ENCODE measurements around the gene TSHZ2.

Gene TSHZ2

DNA sequence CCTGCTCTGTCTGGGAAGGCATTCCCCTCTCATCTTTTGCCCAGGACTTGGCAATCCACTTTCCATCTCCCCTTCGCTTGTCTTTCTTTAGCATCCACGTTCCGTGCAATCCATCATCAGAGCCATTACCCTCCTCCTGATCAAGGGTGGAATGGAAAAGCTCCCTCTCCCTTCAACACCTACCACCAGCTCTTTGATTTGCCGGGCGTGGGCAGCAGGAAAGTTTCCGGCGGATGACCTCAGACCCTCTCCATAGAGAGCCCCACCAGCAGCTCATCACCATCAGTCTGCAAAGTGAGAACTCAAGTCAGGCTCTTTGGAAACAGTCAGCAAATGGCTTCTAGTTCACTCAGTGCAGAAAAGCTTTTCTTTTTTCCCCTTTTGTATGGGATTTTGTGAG is 76.2 kb downstream of the TSHZ2 start:
- Histone ChIP-seq H3K36me3 (ENCODE audit: control insufficient read depth in 5 of 5, insufficient read depth in 5 of 5, low read length in 5 of 5) (no peaks in the 10 kb centered on the region), H3K4me3 (ENCODE audit: low read depth in 1 of 5, low read length in 5 of 5) (no peak overlapping the region), H3K9me3 (ENCODE audit: control insufficient read depth in 5 of 5, low read length in 5 of 5) (peaks cover 0 to 8% (median 3%) of the 10 kb centered on the region in 5 donors), H3K4me1 (ENCODE audit: control insufficient read depth in 5 of 5, insufficient read depth in 5 of 5, low read length in 5 of 5) (no peaks in the 10 kb centered on the region), H3K27ac (ENCODE audit: low read depth, low read length) (no peak overlapping the region), H3K27me3 (ENCODE audit: control insufficient read depth in 5 of 5, insufficient read depth in 4 of 5, low read length in 5 of 5) (no peaks in the 10 kb centered on the region), H3K9ac (ENCODE audit: low read length in 5 of 5) (no peak overlapping the region)

- no peak overlapping the region for H3K4me3 ChIP-seq (ENCODE audit: low read depth in 1 of 5, low read length in 5 of 5)
- H3K27me3 ChIP-seq (ENCODE audit: control insufficient read depth in 5 of 5, insufficient read depth in 4 of 5, low read length in 5 of 5), result no peaks in the 10 kb centered on the region
- H3K27ac ChIP-seq (ENCODE audit: low read depth, low read length), result no peak overlapping the region
- no peaks in the 10 kb centered on the region for H3K36me3 ChIP-seq (ENCODE audit: control insufficient read depth in 5 of 5, insufficient read depth in 5 of 5, low read length in 5 of 5)
- no peak overlapping the region for H3K9ac ChIP-seq (ENCODE audit: low read length in 5 of 5)
- peaks cover 0 to 8% (median 3%) of the 10 kb centered on the region in 5 donors for H3K9me3 ChIP-seq (ENCODE audit: control insufficient read depth in 5 of 5, low read length in 5 of 5)
- peaks cover 0 to 4% (median 3%) of the 10 kb centered on the region in 5 donors for H3K4me1 ChIP-seq (ENCODE audit: control insufficient read depth in 5 of 5, insufficient read depth in 5 of 5, low read length in 5 of 5)
These were observed 78.2 kb downstream of the TSHZ2 start for GRCh38 chr20:53050338-53050737.

DNA sequence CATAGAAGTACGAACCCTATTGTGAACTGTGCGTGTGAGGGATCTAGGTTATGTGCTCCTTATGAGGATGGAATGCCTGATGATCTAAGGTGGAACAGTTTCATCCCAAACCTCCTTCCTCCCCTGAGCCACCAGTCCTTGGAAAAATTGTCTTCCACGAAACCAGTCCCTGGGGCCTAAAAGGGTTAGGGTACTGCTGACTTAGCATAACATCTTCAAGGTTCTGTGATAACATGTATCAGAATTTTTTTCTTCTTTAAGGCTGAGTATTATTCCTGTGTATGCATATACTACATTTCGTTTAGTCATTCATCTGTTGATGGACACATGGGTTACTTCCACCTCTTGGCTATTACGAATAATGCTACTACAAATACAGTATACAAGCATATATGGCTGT is 80.2 kb downstream of the TSHZ2 start:
- H3K4me3 ChIP-seq (ENCODE audit: low read depth in 1 of 5, low read length in 5 of 5), result no peak overlapping the region
- H3K27me3 ChIP-seq (ENCODE audit: control insufficient read depth in 5 of 5, insufficient read depth in 4 of 5, low read length in 5 of 5), result no peaks in the 10 kb centered on the region
- no peak overlapping the region for H3K9ac ChIP-seq (ENCODE audit: low read length in 5 of 5)
- H3K4me1 ChIP-seq (ENCODE audit: control insufficient read depth in 5 of 5, insufficient read depth in 5 of 5, low read length in 5 of 5), result peaks cover 0 to 4% (median 3%) of the 10 kb centered on the region in 5 donors
- peaks cover 0 to 4% (median 1%) of the 10 kb centered on the region in 5 donors for H3K9me3 ChIP-seq (ENCODE audit: control insufficient read depth in 5 of 5, low read length in 5 of 5)
- H3K27ac ChIP-seq (ENCODE audit: low read depth, low read length), result no peak overlapping the region
- H3K36me3 ChIP-seq (ENCODE audit: control insufficient read depth in 5 of 5, insufficient read depth in 5 of 5, low read length in 5 of 5), result no peaks in the 10 kb centered on the region

GRCh38 chr20:53053595-53053994 is 81.4 kb downstream of the TSHZ2 start:
- Histone ChIP-seq H3K27me3 (ENCODE audit: control insufficient read depth in 5 of 5, insufficient read depth in 4 of 5, low read length in 5 of 5) (no peaks in the 10 kb centered on the region), H3K4me1 (ENCODE audit: control insufficient read depth in 5 of 5, insufficient read depth in 5 of 5, low read length in 5 of 5) (peaks cover 0 to 4% (median 3%) of the 10 kb centered on the region in 5 donors), H3K4me3 (ENCODE audit: low read depth in 1 of 5, low read length in 5 of 5) (no peak overlapping the region), H3K36me3 (ENCODE audit: control insufficient read depth in 5 of 5, insufficient read depth in 5 of 5, low read length in 5 of 5) (no peaks in the 10 kb centered on the region), H3K9ac (ENCODE audit: low read length in 5 of 5) (no peak overlapping the region), H3K27ac (ENCODE audit: low read depth, low read length) (no peak overlapping the region), H3K9me3 (ENCODE audit: control insufficient read depth in 5 of 5, low read length in 5 of 5) (no peaks in the 10 kb centered on the region)

DNA sequence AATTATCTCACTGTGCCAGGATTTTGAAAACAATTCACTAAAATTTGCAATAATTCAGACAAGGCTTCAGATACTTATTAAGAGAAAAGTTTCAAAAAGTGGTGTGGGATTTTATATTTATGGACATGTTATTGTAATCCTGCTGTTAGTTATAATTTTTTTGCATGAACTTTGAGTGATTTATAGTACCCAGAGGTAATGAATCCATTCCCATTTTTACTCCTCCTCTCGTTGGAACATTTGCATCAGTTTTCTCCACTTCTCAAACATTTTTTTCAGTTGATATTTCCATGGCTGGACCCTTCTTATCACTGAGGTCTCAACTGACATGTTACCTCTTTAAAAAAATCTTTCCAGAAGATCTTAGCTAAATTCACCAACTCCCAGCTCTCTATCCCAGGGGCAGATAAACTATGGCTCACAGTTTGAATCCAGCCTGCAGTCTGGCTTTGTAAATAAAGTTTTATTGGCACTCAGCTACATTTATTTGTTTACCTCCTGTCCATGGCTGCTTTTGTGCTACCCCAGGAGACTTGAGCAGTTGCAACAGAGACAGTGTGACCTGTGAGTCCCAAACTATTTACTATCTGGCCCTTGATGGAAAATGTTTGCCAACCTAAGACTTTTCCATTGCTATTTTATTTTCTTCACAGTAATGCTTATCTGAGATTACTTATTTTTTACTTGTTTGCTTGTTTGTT is 83.4 kb downstream of the TSHZ2 start:
- no peak overlapping the region for H3K4me3 ChIP-seq (ENCODE audit: low read depth in 1 of 5, low read length in 5 of 5)
- H3K27ac ChIP-seq (ENCODE audit: low read depth, low read length), result no peak overlapping the region
- H3K36me3 ChIP-seq (ENCODE audit: control insufficient read depth in 5 of 5, insufficient read depth in 5 of 5, low read length in 5 of 5), result no peaks in the 10 kb centered on the region
- no peaks in the 10 kb centered on the region for H3K9me3 ChIP-seq (ENCODE audit: control insufficient read depth in 5 of 5, low read length in 5 of 5)
- peaks cover 0 to 10% (median 3%) of the 10 kb centered on the region in 5 donors for H3K4me1 ChIP-seq (ENCODE audit: control insufficient read depth in 5 of 5, insufficient read depth in 5 of 5, low read length in 5 of 5)
- H3K27me3 ChIP-seq (ENCODE audit: control insufficient read depth in 5 of 5, insufficient read depth in 4 of 5, low read length in 5 of 5), result no peaks in the 10 kb centered on the region
- H3K9ac ChIP-seq (ENCODE audit: low read length in 5 of 5), result no peak overlapping the region

GRCh38 chr20:53057579-53057978 is 85.4 kb downstream of the TSHZ2 start:
- Histone ChIP-seq H3K4me1 (ENCODE audit: control insufficient read depth in 5 of 5, insufficient read depth in 5 of 5, low read length in 5 of 5) (peaks cover 0 to 13% (median 3%) of the 10 kb centered on the region in 5 donors), H3K4me3 (ENCODE audit: low read depth in 1 of 5, low read length in 5 of 5) (no peak overlapping the region), H3K27ac (ENCODE audit: low read depth, low read length) (no peak overlapping the region), H3K27me3 (ENCODE audit: control insufficient read depth in 5 of 5, insufficient read depth in 4 of 5, low read length in 5 of 5) (no peaks in the 10 kb centered on the region), H3K9me3 (ENCODE audit: control insufficient read depth in 5 of 5, low read length in 5 of 5) (no peaks in the 10 kb centered on the region), H3K36me3 (ENCODE audit: control insufficient read depth in 5 of 5, insufficient read depth in 5 of 5, low read length in 5 of 5) (no peaks in the 10 kb centered on the region), H3K9ac (ENCODE audit: low read length in 5 of 5) (no peak overlapping the region)

- no peaks in the 10 kb centered on the region for H3K36me3 ChIP-seq (ENCODE audit: control insufficient read depth in 5 of 5, insufficient read depth in 5 of 5, low read length in 5 of 5)
- H3K9me3 ChIP-seq (ENCODE audit: control insufficient read depth in 5 of 5, low read length in 5 of 5), result no peaks in the 10 kb centered on the region
- peaks cover 0 to 13% (median 0%) of the 10 kb centered on the region in 5 donors for H3K4me1 ChIP-seq (ENCODE audit: control insufficient read depth in 5 of 5, insufficient read depth in 5 of 5, low read length in 5 of 5)
- H3K27ac ChIP-seq (ENCODE audit: low read depth, low read length), result no peak overlapping the region
- H3K9ac ChIP-seq (ENCODE audit: low read length in 5 of 5), result no peak overlapping the region
- H3K27me3 ChIP-seq (ENCODE audit: control insufficient read depth in 5 of 5, insufficient read depth in 4 of 5, low read length in 5 of 5), result no peaks in the 10 kb centered on the region
- H3K4me3 ChIP-seq (ENCODE audit: low read depth in 1 of 5, low read length in 5 of 5), result no peak overlapping the region
These were observed 87.7 kb downstream of the TSHZ2 start for GRCh38 chr20:53059848-53060247.

GRCh38 chr20:53061192-53062108 is 89.3 kb downstream of the TSHZ2 start:
- Histone ChIP-seq H3K27me3 (ENCODE audit: control insufficient read depth in 5 of 5, insufficient read depth in 4 of 5, low read length in 5 of 5) (no peaks in the 10 kb centered on the region), H3K9me3 (ENCODE audit: control insufficient read depth in 5 of 5, low read length in 5 of 5) (no peaks in the 10 kb centered on the region), H3K36me3 (ENCODE audit: control insufficient read depth in 5 of 5, insufficient read depth in 5 of 5, low read length in 5 of 5) (no peaks in the 10 kb centered on the region), H3K9ac (ENCODE audit: low read length in 5 of 5) (no peak overlapping the region), H3K4me1 (ENCODE audit: control insufficient read depth in 5 of 5, insufficient read depth in 5 of 5, low read length in 5 of 5) (peaks cover 0 to 9% (median 0%) of the 10 kb centered on the region in 5 donors), H3K4me3 (ENCODE audit: low read depth in 1 of 5, low read length in 5 of 5) (no peak overlapping the region), H3K27ac (ENCODE audit: low read depth, low read length) (no peak overlapping the region)

GRCh38 chr20:53064935-53065334 is 92.8 kb downstream of the TSHZ2 start:
- Histone ChIP-seq H3K27ac (ENCODE audit: low read depth, low read length) (no peak overlapping the region), H3K27me3 (ENCODE audit: control insufficient read depth in 5 of 5, insufficient read depth in 4 of 5, low read length in 5 of 5) (no peaks in the 10 kb centered on the region), H3K4me1 (ENCODE audit: control insufficient read depth in 5 of 5, insufficient read depth in 5 of 5, low read length in 5 of 5) (peaks cover 0 to 8% (median 0%) of the 10 kb centered on the region in 5 donors), H3K36me3 (ENCODE audit: control insufficient read depth in 5 of 5, insufficient read depth in 5 of 5, low read length in 5 of 5) (peaks cover 0 to 2% (median 0%) of the 10 kb centered on the region in 5 donors), H3K4me3 (ENCODE audit: low read depth in 1 of 5, low read length in 5 of 5) (no peak overlapping the region), H3K9me3 (ENCODE audit: control insufficient read depth in 5 of 5, low read length in 5 of 5) (peaks cover 0 to 7% (median 6%) of the 10 kb centered on the region in 5 donors), H3K9ac (ENCODE audit: low read length in 5 of 5) (no peak overlapping the region)

DNA sequence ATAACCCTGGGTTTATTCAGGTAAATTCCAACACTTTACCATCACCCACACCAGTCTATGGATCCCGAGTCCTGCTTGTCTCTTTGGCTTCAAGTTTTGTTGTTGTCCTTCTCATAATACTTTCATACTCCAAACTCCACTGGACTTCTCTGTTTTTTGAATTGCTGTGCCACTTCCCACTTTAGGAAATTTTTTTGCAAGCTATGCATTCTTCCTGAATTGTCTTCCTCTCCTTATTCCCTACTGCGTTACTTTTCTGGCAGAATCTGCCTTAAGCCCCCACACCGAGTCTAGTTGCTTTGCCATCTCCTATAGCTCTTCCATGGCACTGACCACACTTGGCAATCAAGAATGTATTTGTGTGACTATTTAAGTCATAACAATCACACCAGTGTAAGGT is 96.1 kb downstream of the TSHZ2 start:
- Histone ChIP-seq H3K4me3 (ENCODE audit: low read depth in 1 of 5, low read length in 5 of 5) (no peak overlapping the region), H3K9ac (ENCODE audit: low read length in 5 of 5) (no peak overlapping the region), H3K27me3 (ENCODE audit: control insufficient read depth in 5 of 5, insufficient read depth in 4 of 5, low read length in 5 of 5) (no peaks in the 10 kb centered on the region), H3K27ac (ENCODE audit: low read depth, low read length) (no peak overlapping the region), H3K36me3 (ENCODE audit: control insufficient read depth in 5 of 5, insufficient read depth in 5 of 5, low read length in 5 of 5) (peaks cover 0 to 2% (median 0%) of the 10 kb centered on the region in 5 donors), H3K4me1 (ENCODE audit: control insufficient read depth in 5 of 5, insufficient read depth in 5 of 5, low read length in 5 of 5) (peaks cover 0 to 12% (median 0%) of the 10 kb centered on the region in 5 donors), H3K9me3 (ENCODE audit: control insufficient read depth in 5 of 5, low read length in 5 of 5) (peaks cover 0 to 7% (median 6%) of the 10 kb centered on the region in 5 donors)
